ENCODE measurements around the gene PHACTR1.

PHACTR1 gene

DNA sequence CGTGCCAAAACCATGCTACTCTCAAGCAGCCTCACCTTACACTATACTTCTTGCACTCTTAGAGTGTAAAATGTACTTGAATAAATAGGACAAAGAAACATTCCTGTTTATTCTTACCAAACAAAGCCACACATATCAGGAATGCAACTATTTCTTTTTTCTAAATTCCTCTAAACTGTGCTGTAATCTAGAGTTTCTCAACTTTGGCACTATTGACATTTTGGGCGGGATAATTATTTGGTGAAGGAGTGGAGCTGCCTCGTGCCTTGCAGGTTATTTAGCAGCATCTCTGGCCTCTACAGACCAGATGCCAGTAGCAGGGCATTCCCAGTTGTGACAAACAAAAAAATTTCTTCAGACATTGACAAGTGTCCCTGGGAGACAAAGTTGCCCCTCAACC, 86.9 kb downstream of the PHACTR1 start:
- Histone ChIP-seq H3K4me3 (replicated peaks; ENCODE audit: insufficient read depth, low read length) (no peak overlapping the region), H3K27me3 (ENCODE audit: insufficient read depth, poor library complexity, severe bottlenecking) (peaks cover 4% of the 10 kb centered on the region), H3K27ac (replicated peaks) (no peak overlapping the region)
- DNase-seq (ENCODE audit: low read depth in 1 of 2, low spot score in 1 of 2) = no peak
- TF ChIP-seq, protein P1, sequence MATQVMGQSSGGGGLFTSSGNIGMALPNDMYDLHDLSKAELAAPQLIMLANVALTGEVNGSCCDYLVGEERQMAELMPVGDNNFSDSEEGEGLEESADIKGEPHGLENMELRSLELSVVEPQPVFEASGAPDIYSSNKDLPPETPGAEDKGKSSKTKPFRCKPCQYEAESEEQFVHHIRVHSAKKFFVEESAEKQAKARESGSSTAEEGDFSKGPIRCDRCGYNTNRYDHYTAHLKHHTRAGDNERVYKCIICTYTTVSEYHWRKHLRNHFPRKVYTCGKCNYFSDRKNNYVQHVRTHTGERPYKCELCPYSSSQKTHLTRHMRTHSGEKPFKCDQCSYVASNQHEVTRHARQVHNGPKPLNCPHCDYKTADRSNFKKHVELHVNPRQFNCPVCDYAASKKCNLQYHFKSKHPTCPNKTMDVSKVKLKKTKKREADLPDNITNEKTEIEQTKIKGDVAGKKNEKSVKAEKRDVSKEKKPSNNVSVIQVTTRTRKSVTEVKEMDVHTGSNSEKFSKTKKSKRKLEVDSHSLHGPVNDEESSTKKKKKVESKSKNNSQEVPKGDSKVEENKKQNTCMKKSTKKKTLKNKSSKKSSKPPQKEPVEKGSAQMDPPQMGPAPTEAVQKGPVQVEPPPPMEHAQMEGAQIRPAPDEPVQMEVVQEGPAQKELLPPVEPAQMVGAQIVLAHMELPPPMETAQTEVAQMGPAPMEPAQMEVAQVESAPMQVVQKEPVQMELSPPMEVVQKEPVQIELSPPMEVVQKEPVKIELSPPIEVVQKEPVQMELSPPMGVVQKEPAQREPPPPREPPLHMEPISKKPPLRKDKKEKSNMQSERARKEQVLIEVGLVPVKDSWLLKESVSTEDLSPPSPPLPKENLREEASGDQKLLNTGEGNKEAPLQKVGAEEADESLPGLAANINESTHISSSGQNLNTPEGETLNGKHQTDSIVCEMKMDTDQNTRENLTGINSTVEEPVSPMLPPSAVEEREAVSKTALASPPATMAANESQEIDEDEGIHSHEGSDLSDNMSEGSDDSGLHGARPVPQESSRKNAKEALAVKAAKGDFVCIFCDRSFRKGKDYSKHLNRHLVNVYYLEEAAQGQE (IDR thresholded peaks at IDR 0.05; ENCODE audit: insufficient replicate concordance, low read depth) = no peak
- no peak for TF ChIP-seq SPI1 (IDR thresholded peaks at IDR 0.05; ENCODE audit: borderline replicate concordance, low read depth)

DNA sequence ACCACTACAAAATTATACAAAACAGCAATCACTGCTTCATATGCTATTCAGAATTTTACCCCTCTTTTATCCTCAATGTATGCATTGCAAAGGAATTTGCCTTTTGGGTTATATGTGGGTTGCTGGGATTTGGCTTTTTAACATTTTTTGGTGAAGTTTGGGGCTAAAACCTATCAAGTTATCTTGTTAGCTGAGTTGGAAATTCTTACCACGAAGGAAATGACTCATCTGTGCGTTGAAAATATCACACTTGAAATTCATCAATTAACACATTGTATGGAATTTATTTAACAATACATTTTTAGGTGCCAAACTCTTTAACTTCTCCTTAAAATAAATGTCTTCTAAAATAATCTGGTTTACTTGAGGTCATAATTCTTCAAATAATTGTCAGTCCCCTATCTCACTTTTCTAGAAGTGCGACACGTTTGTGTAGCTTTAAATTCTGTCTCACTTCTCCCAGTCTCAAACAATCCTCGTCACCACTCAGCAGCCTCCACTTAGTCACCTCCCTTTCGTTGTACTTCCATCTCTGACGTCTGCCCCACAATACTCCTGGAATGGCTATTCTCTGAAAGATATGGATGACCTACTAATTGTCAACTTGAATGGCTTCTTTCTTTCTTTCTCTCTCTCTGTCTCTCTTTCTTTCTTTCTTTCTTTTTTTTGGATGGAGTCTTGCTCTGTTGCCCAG, 88.5 kb downstream of the PHACTR1 start:
- no peak for DNase-seq (ENCODE audit: low read depth in 1 of 2, low spot score in 1 of 2)
- H3K27me3 ChIP-seq (ENCODE audit: insufficient read depth, poor library complexity, severe bottlenecking) = no peaks in the 10 kb centered on the region
- H3K27ac ChIP-seq (replicated peaks) = no peak overlapping the region
- TF ChIP-seq, protein P1 (IDR thresholded peaks at IDR 0.05; ENCODE audit: insufficient replicate concordance, low read depth) = no peak
- TF ChIP-seq, protein P2, sequence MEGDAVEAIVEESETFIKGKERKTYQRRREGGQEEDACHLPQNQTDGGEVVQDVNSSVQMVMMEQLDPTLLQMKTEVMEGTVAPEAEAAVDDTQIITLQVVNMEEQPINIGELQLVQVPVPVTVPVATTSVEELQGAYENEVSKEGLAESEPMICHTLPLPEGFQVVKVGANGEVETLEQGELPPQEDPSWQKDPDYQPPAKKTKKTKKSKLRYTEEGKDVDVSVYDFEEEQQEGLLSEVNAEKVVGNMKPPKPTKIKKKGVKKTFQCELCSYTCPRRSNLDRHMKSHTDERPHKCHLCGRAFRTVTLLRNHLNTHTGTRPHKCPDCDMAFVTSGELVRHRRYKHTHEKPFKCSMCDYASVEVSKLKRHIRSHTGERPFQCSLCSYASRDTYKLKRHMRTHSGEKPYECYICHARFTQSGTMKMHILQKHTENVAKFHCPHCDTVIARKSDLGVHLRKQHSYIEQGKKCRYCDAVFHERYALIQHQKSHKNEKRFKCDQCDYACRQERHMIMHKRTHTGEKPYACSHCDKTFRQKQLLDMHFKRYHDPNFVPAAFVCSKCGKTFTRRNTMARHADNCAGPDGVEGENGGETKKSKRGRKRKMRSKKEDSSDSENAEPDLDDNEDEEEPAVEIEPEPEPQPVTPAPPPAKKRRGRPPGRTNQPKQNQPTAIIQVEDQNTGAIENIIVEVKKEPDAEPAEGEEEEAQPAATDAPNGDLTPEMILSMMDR (IDR thresholded peaks at IDR 0.05; ENCODE audit: insufficient read depth, low read length) = no peak
- no peak for TF ChIP-seq SPI1 (IDR thresholded peaks at IDR 0.05; ENCODE audit: borderline replicate concordance, low read depth)
- TF ChIP-seq GABPA (IDR thresholded peaks at IDR 0.05; ENCODE audit: low read depth) = no peak
- no peak for TF ChIP-seq POLR2AphosphoS5 (IDR thresholded peaks at IDR 0.05; ENCODE audit: low read depth)
- H3K4me3 ChIP-seq (replicated peaks; ENCODE audit: insufficient read depth, low read length) = no peak overlapping the region

DNA sequence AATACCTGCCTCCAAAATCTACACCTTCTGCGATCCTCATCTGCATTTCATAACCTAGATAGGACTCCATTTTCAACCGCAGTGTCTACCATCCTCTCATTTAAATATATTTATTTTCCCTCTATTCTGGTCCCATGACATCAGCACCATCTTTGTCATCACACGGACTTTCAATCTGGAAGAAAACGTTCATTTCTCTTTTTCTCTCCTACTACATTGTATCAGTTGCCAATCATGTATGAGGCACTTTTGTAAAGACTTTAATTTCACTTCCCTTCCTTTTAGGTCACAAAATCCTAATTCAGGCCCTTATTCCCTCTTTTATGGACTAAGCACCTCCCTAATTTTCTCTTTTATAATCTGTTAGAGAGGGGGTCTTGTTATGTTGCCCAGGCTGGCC, 89.6 kb downstream of the PHACTR1 start:
- DNase-seq (ENCODE audit: low read depth in 1 of 2, low spot score in 1 of 2) = no peak
- Histone ChIP-seq H3K4me3 (replicated peaks; ENCODE audit: insufficient read depth, low read length) (no peak overlapping the region), H3K27ac (replicated peaks) (no peak overlapping the region), H3K27me3 (ENCODE audit: insufficient read depth, poor library complexity, severe bottlenecking) (no peaks in the 10 kb centered on the region)
- TF ChIP-seq GABPA (IDR thresholded peaks at IDR 0.05; ENCODE audit: low read depth) (no peak), POLR2AphosphoS5 (IDR thresholded peaks at IDR 0.05; ENCODE audit: low read depth) (no peak), SPI1 (IDR thresholded peaks at IDR 0.05; ENCODE audit: borderline replicate concordance, low read depth) (no peak)
- TF ChIP-seq, protein P1 (IDR thresholded peaks at IDR 0.05; ENCODE audit: insufficient replicate concordance, low read depth) = no peak
- TF ChIP-seq, protein P2 (IDR thresholded peaks at IDR 0.05; ENCODE audit: insufficient read depth, low read length) = no peak
